Measurements from ENCODE around the gene PTK6.
"Not testable (repeated sequence)": the region's sequence is repeated elsewhere in the genome, so short reads cannot be mapped to it uniquely, and the experiment has no call there.

The PTK6 gene

DNA sequence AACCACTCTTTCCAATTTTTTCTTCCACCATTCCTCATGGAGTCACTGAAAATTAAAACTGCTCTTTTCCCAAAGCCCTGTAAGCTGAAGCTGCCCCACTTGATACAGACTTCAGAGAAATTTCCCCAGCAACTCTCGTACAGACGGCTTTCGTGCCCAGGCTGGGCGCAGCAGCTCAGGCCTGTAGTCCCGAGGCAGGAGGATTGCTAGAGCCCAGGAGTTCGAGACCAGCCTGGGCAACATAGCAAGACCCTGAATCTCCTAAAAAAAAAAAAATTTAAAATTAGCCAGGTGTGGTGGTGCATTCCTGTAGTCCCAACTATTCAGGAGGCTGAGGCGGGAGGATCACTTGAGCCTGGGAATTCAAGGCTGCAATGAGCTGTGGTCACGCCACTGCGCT lies 10.0 kb downstream of the PTK6 start:
- DNase-seq = no peak

DNA sequence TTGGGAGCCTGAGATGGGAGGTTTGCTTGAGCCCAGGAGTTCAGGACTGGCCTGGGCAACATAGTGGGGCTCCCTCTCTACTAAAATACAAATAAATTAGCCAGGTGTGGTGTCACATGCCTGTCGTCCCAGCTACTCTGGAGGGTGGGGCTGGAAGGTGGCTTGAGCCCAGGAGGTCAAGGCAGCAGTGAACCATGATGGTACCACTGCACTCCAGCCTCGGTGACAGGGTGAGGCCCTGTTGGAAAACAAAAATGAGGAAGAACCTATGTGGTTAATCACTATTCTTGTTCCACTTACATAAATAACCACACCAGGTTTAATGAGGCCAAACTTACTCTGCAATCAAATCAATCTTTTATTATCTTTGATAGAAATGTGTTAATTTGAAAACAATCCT lies 11.2 kb downstream of the PTK6 start:
- DNase-seq = no peak

DNA sequence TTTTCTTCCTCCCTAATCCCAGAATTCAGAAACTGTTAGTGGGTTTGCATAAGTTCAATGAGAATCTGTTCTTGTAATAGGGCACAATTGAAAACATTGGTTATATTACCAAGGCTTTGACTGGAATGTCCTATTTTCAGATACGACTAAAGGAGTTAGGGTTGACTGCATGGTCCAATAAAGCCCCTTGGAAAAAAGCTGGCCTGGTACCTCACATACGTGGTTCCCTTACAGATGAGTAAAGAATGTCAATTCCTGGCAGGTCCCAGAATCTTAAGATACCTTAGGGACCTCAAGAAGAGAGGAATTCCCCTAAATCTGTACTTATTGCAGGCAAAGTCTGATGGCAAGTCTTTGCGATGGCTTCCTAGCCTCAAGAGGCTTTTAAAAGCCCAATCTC lies 12.0 kb downstream of the PTK6 start:
- no peak for DNase-seq

DNA sequence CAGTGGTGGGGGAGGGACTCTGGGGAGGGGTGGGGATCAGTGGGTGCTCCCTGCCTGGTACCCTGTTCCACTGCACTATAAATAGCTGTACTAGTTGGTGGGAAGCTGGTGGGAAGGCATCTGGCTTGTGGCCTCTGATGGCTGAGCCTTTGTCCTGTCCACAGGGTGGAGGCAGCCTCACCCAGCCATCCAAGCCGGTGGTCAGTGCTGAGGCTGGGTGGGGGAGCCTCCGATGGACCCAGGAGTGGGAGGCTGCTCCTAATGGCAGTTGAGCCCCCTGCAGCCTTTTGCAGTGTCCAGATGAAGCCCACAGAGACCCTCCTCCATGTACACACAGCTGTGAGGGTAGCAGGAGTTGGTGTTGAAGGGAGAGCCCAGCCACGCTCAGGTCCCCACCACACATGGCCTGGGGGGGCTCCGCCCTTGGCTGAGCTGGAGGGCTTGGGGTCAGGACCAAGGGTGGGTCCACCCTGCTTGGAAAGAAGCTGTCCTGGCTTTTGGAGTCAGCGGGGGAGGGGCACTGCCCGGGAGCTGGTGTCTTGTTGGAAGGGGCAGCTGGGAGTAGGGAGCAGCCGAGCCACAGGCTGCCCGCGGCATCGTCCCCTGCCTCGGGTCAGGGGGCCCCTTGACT lies 14.1 kb downstream of the PTK6 start:
- DNase-seq = no peak

DNA sequence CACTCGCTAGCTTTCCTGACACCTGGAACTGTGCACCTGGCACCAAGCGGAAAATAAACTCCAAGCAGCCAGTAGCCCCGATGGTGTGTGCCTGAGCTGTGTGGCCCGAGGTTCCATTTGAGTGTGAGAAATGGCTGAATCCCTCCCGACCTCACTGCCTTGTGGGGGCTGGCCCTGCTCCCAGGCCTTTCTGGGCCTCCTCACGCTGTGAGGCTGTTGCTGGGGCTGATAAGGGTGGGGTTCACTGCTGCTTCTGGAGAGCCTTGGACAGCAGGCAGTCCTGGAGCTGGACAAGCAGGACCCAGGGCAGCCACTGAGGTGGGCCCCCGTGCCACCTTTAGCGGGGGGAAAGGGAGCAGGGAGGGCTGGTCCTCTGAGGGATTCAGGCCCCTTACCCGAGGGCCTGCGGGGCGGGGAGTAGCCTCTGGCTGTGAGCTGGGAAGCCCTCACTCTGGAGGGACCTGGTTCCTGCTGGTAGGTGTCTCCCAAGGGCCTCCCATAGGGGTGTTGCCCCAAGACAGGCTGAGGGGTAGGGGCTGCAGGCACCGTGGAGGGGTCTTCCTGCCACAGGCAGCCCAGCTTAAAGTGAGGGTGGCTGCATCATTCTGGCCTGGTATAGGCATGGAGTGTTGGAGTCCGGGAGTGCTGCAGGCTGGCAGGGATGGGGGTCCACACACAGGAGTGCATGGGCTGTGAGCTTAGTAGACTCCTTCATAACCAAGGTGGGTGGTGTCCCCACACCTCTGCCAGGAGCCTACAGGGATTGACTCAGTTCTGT lies 14.9 kb downstream of the PTK6 start:
- DNase-seq = peak; percentile 52

DNA sequence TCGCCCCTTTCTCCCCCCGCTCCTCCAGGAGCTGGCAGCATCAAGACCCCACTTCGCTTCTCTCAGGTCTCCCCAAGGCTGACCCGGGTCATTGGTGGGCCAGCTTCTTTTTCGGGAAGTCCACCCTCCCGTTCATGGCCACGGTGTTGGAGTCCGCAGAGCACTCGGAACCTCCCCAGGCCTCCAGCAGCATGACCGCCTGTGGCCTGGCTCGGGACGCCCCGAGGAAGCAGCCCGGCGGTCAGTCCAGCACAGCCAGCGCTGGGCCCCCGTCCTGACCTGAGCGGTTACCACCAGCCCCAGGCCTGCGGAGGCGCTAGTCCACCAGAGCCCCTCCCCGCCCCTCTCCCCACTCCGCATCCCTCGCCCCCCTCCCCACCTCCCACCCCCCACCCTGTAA lies 15.6 kb downstream of the PTK6 start:
- DNase-seq = peak; percentile 66

DNA sequence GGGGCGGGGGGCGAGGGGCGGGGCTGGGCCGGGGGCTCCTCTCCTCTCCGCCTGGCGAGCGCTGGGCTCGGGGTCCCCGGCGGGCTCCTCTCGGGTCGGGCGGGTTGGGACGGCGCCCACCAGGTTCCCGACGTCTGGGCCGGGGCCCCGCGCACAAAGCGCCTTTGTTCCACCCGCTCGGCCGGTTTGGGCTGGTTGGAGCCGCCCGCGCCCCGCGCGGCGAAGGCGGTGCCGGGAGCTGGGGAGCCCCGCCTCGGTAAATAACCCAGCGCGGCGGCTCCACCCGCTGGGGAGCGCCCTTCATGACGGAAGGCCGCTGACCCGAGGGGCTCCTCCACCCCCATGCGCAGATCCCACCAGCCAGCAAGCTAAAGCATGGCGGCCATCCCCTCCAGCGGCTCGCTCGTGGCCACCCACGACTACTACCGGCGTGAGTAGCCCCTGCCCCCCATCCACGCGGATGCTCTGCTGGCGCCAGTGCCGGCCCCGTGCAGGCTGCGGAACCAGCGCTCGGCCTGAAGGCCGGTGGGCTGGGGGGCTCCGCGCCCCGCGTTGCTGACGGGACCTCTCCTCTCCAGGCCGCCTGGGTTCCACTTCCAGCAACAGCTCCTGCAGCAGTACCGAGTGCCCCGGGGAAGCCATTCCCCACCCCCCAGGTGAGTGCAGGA lies 16.1 kb downstream of the PTK6 start:
- DNase-seq = peak; percentile 78

DNA sequence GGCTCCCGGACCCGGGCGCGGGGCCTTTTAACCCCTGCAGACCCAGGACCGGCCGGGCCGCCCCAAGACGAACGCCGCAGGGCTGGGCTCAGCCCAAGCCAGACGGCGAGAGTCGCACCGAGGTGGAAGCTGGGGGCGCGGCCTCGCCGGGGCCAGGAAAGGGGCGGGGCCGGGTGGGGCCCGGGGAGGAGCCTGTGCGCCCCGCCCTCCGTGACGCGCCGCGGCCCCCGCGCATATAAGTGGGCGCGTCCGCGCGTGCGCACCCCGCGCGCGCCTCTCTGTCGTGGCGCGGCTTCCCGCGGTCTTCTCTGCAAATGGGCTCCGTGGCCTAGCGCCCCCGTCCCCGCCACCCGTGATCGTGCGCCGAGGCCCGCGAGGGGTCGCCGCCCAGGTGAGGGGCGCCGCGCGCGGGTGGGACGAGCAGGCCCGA lies 16.7 kb downstream of the PTK6 start, which contains the start of gene PPDPF:
PPDPF (plus strand) TSS at position 262 of the 430 bp plus-strand sequence. CDS start 544 bp downstream, outside the sequence.
- DNase-seq = peak; percentile 86

DNA sequence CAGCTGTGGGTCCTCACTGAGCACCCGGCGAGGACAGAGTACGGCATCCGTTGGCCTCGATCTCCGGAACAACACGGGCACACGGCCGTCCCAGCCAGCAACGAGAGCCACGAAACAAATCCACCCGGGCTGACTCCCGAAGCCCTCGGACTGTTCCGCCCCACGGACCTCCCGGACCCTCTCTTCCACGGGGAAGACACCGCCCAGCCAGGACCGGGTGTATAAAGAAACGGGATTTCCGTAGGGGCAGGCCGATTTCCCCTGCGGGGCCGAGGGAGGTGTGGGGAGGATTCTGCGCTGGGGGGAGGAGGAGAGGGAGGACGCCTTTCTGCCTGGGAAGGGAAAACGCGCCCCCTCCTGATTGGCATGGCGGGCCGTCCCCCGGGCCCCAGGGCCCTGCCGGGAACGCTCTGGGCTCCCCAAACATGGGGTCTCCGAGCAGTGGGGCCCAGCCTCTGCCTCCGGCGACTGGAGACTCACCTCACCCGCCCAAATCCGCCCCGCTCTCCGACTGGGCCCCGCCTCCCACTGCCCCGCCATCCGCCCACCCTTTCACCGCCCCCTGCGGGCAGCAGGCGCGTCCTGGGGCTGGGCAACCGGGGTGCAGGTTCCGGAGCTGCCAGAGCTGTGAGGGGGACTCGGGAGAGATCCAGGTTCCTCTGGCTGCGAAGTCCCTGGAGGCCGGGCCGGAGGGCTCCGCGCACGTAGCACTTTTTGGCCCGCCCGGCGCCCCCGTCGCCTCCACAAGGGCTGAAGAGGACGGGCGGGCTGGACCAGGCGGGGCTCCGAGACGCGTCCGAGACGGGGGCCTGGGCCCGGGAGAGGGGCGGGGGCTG lies 17.3 kb downstream of the PTK6 start:
- peak; percentile 84 for DNase-seq

DNA sequence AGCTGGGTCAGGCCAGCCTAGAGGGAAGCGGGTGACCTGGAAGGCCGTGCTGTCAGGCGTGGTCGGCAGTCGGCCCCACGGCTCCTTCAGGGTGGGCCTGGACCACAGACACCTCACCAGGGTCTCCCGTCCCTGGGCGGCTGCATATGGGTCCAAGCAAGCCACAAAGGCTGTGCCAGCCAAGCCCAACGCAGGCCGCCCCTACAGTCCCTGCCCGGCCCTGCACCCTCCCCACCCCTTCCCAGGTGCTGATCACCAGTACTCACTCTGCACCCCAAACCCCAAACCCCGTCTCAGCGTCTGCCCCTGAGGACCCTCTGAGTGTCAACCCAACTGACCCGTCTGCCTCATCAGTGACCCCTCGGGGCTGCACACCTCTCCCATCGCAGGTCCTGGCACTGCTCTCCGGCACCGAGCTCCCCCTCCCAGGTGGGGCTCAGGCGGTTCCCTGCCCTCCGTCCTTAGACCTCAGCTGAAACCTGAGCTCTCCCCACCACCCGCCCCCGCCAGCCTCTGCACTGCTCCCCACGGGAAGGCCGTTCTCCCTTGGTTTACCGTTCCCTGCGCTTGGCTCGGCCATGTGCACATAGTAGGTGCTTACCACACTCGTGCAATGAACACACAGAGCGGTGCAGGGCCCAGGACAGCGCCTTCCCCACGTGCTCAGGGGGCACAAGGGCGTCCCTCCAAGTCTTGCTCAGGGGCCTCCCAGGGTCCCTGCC lies 18.1 kb downstream of the PTK6 start:
- DNase-seq = peak; percentile 47

DNA sequence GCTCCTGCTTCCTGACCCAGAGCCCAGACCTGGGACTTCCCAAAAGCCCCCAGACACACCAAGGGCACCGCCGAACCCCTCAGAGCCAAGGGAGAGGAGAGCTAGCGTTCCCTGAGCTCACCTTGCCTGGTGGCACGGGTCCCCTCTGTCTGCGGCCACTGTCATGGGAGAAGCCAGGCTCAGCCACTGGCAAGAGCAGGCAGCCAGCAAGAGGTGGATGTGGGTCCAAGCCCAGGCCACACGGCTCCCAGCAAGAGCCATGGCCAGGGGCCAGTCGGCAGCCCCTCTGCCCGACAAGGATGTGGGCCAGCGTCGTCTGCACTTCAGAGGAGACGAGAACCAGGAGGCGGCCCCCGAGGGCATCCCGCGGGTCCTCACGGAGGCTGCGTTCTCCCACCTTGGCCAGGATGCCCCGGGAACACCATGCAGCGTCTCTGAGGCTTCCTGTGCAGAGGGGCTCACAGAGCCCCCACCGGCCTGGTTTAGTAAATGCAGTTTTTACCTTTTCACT lies 18.8 kb downstream of the PTK6 start:
- peak; percentile 77 for DNase-seq

DNA sequence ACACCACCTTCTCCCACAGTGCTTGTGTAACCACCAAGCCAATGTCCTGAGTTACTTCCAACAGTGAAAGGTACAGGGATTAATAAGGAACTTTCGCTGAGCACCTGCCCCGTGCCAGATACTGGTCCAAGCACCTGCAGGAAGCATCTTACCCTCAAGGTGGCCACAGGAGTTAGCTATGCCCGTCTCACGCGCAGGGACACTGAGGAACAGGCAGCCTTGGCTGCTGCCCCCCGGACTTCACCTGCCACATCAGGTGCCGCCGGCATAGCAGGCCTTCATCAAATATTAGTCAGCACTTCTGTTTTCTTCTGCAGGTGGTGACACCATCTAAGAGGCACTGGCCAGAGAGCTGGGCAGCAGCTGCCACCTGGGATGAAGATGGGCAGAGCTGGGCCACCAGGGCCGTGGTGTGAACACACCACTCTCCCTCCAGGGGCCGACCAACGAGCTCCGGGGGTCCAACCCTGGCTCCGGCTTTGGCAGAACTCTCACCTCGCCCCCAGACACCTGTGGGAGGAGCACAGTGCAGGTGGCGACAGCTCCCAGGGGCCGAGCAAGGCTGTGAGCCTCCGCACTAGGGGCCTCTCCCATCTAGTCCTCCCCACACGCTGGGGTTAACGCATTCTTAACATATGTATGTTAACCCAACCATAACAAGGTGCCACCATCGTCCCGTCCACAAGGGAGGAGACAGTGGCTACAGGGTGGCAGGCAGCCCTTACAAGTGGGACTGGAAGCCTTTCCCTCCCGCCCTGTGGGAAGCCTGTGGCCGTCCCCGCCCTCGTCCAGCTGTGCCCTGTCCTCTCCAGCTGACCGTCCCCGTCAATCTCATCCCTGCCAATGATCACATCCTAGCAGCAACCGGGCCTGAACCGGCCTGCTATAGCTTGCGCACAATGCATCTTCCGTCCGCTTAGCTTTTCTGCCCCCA lies 19.5 kb downstream of the PTK6 start:
- DNase-seq = peak; percentile 45

DNA sequence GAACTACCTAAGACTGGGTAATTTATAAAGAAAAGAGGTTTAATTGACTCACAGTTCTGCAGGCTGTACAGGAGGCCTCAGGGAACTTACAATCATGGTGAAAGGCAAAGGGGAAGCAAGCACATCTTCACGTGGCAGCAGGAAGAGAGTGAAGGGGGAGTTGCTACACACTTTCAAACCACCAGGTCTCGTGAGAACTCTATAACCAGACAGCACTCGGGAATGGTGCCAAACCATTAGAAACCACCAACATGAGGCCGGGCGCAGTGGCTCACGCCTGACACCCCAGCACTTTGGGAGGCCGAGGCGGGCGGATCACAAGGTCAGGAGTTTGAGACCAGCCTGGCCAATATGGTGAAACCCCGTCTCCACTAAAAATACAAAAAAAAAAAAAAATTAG lies 22.7 kb downstream of the PTK6 start:
- not testable (repeated sequence) for DNase-seq

DNA sequence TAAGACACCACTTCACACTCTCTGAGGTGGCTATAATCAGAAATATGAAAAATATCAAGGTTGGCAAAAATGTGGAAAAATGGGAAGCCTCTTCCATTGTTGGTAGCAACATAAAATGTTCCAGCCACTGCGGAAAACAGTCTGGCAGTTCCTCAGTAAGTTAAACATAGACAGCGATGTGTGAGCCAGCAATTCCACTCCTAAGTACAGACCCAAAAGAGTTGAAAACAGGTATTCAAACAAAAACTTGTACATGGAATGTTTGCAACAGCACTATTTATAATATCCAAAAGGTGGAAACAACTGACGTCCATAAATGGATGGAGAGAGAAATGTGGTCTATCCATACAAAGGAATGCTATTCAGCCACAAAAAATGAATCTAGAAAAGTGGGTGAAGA lies 24.0 kb downstream of the PTK6 start:
- no peak for DNase-seq

DNA sequence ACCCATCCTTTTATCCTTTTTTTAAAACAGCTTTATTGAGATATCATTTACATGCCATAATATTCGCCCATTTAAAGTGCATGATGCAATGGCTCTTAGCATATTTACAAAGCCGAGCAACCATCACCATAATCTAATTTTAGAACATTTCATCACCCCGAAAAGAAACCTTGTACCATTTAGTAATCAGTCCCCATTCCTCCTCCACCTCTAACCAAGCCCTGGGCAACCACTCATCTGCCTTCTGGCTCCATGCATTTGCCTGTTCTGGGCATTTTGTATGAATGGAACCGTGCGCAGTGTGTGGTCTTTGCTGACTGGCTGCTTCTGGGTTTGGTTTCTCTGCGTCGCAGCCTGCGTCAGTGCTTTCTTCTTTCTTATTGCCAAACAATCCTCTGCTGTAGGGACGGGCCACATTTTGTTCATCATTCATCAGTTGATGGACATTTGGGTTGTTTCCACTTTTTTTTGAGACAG lies 28.1 kb downstream of the PTK6 start:
- DNase-seq = no peak

DNA sequence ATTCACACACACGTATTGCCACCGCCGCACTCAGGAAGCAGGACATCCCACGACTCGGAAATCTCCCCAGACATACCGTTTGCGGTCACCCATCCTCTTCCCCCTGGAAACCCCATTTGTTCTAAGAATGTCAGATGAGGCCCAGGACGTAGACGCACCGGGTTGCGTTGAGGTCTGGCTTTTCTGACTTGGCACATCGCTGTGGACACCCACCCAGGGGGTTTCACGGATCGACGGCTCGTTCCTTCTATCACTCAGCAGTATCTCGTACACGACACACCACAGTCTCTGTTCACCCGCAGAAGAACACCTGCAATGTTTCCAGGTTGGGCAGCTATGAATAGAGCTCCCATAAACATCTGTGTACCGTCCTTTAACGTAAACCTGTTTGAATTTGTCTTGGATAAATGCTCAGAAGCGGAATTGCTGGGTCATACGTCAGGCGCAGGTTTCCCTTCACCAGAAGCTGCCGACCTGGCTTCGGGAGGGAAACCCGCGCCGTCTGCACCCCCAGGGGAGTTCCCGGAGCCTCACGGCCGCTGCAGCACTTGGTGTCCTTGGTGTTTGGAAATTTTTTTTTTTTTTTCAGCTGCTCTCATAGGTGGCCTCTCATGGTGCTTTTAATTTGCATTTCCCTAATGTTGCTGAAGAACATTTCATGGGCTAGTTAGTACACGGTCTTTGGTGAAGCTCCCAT lies 29.0 kb downstream of the PTK6 start:
- peak; percentile 42 for DNase-seq

DNA sequence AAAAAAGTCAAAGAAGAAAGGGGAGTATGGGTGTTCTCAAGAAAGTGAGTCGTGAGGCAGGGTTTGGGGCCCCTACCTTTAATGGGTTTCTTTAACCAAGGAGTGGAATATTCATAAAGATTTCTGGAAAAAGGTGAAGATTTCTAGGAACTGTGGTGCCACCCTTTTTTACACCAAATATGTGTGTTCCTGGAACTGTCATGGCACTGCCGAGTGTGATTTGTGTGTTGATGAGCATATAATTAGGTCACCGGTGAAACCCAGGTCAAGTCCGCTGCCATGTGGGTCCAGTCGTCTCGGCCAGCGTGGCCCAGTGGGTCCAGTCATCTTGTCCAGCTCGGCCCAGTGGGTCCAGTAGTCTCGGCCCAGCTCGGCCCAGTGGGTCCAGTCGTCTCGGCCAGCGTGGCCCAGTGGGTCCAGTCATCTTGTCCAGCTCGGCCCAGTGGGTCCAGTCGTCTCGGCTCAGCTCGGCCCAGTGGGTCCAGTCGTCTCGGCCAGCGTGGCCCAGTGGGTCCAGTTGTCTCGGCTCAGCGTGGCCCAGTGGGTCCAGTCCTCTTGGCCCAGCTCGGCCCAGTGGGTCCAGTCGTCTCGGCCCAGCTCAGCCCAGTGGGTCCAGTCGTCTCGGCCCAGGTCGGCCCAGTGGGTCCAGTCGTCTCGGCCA lies 30.0 kb downstream of the PTK6 start:
- DNase-seq = peak; percentile 24

DNA sequence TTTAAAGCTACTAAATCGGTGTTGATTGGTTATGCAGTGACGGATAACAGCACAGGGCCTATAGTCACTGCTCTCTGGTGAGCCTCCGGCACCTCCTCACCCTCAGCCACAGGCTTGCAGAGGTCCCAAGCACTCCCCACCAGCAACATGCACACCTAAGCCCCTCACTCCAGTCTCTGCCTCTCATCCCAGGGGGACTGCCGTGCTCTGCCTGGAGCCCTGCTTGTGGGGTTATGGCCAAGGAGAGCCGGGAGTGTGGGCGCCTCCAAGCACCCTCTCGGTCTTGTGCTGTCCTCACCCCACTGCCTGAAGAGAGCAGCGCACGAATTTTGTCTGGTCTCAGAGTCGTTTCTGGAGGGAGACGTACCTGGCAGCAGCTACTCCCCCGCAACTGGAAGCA lies 31.5 kb downstream of the PTK6 start:
- no peak for DNase-seq

DNA sequence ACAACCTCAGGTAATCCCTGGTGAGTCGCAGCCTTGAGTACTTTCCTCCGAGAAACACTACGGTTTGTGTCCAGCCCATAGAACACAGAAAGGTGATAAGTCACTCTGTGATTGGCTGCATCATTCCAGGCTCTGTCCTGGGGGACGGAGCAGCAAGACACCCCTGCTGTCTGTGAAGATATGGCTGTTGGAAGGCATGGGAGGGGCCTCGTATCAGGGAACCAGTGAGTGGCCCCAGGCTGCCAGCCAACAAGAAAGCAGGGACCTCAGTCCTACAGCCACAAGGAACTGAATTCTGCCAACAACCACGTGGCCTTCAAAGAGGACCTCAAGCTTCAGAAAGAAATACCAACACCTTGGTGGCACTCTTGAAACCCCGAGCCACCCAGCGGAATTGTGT lies 31.9 kb downstream of the PTK6 start:
- DNase-seq = peak; percentile 41

DNA sequence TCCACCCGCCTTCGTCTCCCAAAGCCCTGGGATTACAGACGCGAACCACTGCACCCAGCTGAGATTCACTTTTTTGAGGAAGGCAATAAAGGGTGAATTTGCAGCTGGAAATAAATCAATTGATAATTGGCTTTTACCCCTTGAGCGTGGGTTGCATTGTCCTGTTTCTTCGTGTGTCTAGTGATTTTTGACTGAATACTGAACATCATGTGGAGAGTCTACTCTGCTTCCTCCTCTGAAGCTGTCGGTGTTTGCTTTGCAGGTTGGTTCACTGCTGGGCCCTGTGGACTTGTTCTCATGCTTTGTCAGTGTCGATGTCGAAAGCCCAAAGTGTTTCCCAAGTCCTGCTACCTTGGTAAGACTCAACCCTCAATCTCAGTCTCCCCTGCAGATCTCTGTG lies 32.5 kb downstream of the PTK6 start:
- DNase-seq = no peak

Data from islet precursor cell (in vitro differentiated cells).